ENCODE measurements around the gene DNAI2. TPM values are rescaled to one million over a fixed set of nuclear protein-coding genes. Genes with fewer than 3 reads are reported as not detected.

DNAI2 gene
- total RNA-seq, 2 donors from 2014 or later: not detected

DNA sequence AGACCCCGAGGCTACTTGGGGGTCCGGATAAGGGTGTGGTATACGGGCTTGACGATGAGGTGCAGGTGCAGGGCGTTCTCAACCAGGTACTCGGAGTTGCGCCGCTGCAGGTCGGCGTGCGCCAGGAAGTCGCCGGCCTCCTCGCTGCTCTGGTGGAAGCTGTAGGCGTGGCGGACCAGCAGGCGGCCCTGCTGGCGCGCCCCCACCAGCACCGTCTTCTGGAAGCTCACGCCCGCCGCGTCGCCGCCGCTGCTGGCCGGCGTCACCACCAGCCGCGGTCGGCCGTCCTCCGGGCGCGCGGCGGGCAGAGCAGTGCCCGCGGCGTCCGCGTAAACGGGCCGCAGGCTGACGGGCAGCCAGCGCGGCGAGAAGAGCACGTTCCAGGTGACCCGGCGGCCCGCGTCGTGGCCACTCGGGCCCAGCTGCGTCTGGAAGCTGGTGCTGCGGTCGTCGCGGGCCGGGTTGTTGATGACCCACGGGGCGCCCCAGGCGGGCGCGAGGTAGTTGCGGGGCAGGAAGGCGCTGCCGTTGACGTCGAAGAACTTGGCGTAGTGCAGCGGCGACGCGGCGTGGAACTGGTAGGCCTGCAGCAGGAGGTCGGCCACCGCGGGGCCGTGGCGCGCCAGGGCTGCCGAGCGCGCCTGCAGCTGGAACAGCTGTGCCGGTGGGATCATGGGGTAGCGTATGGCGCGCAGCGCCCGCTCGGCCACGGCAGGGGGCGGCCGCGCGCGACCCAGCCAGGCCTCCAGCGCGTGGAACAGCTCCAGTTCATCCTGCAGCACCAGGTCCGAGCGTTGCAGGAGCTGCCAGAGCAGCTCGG is 82.8 kb downstream of the DNAI2 start:
- Histone ChIP-seq H3K9ac (ENCODE audit: extremely low read depth, low read length, poor library complexity, severe bottlenecking) (no peak overlapping the region), H3K27ac (ENCODE audit: low read depth, low read length) (no peak overlapping the region), H3K9me3 (ENCODE audit: control insufficient read depth, low read length) (no peaks in the 10 kb centered on the region), H3K27me3 (ENCODE audit: control insufficient read depth, insufficient read depth, low read length, poor library complexity, severe bottlenecking) (peaks cover 70% of the 10 kb centered on the region), H3K4me3 (ENCODE audit: low read length) (peak overlapping the region; percentile 40), H3K36me3 (ENCODE audit: control insufficient read depth, insufficient read depth, low read length) (no peaks in the 10 kb centered on the region), H3K4me1 (ENCODE audit: control insufficient read depth, insufficient read depth, low read length) (no peaks in the 10 kb centered on the region)
- Mint-ChIP-seq H3K27me3 (ENCODE audit: insufficient read depth) (peaks cover 79% of the 10 kb centered on the region), H3K4me3 (peak overlapping the region; percentile 47), H3K27ac (no peak overlapping the region), H3K36me3 (ENCODE audit: low read depth) (no peaks in the 10 kb centered on the region), H3K9me3 (no peaks in the 10 kb centered on the region), H3K4me1 (peaks cover 2% of the 10 kb centered on the region)
- DNase-seq: no peak
- peak; percentile 32 for TF ChIP-seq CTCF (conservative IDR thresholded peaks at IDR 0.05)
- 6 to 8% methylated on average over 70 to 105 of the region's 105 CpGs for WGBS, 2 experiments (ENCODE audit: insufficient coverage in 1 of 2, insufficient read length in 1 of 2)

DNA sequence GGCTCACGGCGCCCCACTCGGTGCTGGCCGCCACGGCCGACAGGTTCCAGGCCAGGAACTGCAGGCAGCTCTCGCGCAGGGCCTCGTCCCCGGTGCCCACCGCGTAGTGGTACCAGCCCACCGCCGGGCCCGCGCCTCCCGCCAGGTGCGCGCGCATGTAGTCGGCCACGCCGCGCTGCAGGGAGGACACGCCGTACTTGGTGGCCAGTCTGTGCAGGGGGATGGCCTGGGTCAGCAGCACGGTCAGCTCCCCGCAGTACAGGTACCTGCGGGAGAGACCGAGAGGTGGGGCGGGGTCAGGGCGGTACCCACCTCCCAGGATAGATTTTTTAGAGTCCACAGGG is 83.4 kb downstream of the DNAI2 start:
- peaks cover 65% of the 10 kb centered on the region for H3K27me3 ChIP-seq (ENCODE audit: control insufficient read depth, insufficient read depth, low read length, poor library complexity, severe bottlenecking)
- Mint-ChIP-seq H3K27me3 (ENCODE audit: insufficient read depth) (peaks cover 74% of the 10 kb centered on the region), H3K9me3 (no peaks in the 10 kb centered on the region), H3K27ac (no peak overlapping the region), H3K36me3 (ENCODE audit: low read depth) (no peaks in the 10 kb centered on the region), H3K4me1 (peaks cover 2% of the 10 kb centered on the region), H3K4me3 (peak overlapping the region; percentile 47)
- TF ChIP-seq CTCF (conservative IDR thresholded peaks at IDR 0.05): no peak
- H3K4me3 ChIP-seq (ENCODE audit: low read length): peak overlapping the region; percentile 40
- H3K9me3 ChIP-seq (ENCODE audit: control insufficient read depth, low read length): no peaks in the 10 kb centered on the region
- H3K27ac ChIP-seq (ENCODE audit: low read depth, low read length): no peak overlapping the region
- WGBS, 2 experiments (ENCODE audit: insufficient coverage in 1 of 2, insufficient read length in 1 of 2): 50 to 58% methylated on average over 31 to 32 of the region's 32 CpGs
- no peaks in the 10 kb centered on the region for H3K36me3 ChIP-seq (ENCODE audit: control insufficient read depth, insufficient read depth, low read length)
- H3K4me1 ChIP-seq (ENCODE audit: control insufficient read depth, insufficient read depth, low read length): no peaks in the 10 kb centered on the region
- no peak overlapping the region for H3K9ac ChIP-seq (ENCODE audit: extremely low read depth, low read length, poor library complexity, severe bottlenecking)
- DNase-seq: no peak

DNA sequence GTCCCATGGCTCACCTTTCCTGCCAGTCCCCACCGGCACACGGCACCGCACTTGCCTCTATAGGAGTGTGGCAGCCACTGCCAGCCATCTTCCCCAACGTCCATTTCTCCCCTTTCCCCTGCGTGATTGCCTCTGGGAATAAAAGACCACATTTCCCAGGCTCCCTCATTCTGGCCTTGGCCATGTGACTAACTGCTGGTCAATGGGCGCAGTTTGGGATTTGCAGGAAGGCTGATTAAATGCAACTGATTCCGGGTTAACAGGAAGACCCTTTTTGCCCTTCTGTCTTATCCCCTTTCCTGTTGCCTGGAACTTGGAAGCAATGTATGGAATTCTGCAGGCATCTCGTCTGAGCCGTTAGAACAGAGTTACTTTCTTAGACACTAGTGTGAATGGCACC is 84.7 kb downstream of the DNAI2 start:
- Mint-ChIP-seq H3K27ac (no peak overlapping the region), H3K4me3 (no peak overlapping the region), H3K36me3 (ENCODE audit: low read depth) (no peaks in the 10 kb centered on the region), H3K27me3 (ENCODE audit: insufficient read depth) (peaks cover 73% of the 10 kb centered on the region), H3K9me3 (no peaks in the 10 kb centered on the region), H3K4me1 (peaks cover 2% of the 10 kb centered on the region)
- no peak overlapping the region for H3K27ac ChIP-seq (ENCODE audit: low read depth, low read length)
- no peaks in the 10 kb centered on the region for H3K4me1 ChIP-seq (ENCODE audit: control insufficient read depth, insufficient read depth, low read length)
- no peaks in the 10 kb centered on the region for H3K9me3 ChIP-seq (ENCODE audit: control insufficient read depth, low read length)
- TF ChIP-seq CTCF (conservative IDR thresholded peaks at IDR 0.05): no peak
- no peak overlapping the region for H3K4me3 ChIP-seq (ENCODE audit: low read length)
- H3K9ac ChIP-seq (ENCODE audit: extremely low read depth, low read length, poor library complexity, severe bottlenecking): no peak overlapping the region
- peaks cover 59% of the 10 kb centered on the region for H3K27me3 ChIP-seq (ENCODE audit: control insufficient read depth, insufficient read depth, low read length, poor library complexity, severe bottlenecking)
- WGBS, 2 experiments (ENCODE audit: insufficient coverage in 1 of 2, insufficient read length in 1 of 2): 87 to 93% methylated on average over 8 to 9 of the region's 9 CpGs
- DNase-seq: no peak
- H3K36me3 ChIP-seq (ENCODE audit: control insufficient read depth, insufficient read depth, low read length): no peaks in the 10 kb centered on the region
